Measurements from ENCODE around the gene ARMC7.

DNA sequence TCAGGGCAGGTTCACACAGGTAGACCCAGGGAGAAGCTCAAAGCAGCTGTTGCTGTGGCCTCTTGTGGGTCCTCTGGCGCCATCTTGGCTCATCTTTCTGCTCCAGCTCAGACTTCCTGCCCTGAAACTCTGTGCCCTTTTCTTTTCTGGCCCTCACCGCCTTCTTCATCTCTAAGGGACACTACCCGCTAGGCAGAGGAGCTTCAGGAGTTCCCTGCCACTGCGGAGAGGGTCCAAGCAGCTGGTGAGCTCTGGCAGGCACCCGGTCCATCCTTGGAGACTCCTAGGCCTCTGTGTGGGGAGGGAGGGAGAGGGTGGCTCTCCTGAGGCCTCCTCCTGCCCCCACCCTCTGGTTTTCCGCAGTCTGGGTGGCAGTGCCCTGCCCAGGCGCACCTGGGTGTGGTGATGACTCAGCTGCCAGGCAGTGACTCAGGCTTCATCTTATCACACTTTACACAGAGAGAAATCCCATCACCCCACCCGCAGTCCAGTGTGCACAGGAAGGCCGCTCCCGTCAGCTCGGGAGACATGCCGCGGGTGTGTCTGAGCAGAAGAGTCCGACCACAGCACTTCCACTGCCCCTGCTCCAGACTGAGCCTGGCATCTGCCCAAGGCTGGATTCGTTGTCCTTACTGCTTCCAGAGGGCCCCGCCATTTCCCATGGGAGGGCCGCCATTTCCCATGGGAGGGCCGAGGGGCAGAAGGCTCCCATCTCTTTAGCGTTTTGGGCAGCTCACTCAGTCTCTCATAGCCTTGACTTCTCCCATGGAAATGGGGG lies 14.5 kb downstream of the ARMC7 start:
- TF ChIP-seq CTCF (IDR thresholded peaks at IDR 0.05) = no peak
- no peak for TF ChIP-seq POLR2A (IDR thresholded peaks at IDR 0.05)
- no peak for TF ChIP-seq EP300 (IDR thresholded peaks at IDR 0.05)

Data from suprapubic skin (tissue), 3 donors.